Measurements from ENCODE around the gene IL10RA.

GRCh38 chr11:117959438-117960149 lies 26.6 kb upstream of the IL10RA start:
- TF ChIP-seq CTCF (IDR thresholded peaks at IDR 0.05) = no peak
- TF ChIP-seq POLR2A (IDR thresholded peaks at IDR 0.05) = no peak
